HCT116 (cell line): ENCODE data around the gene ODAPH. TPM values are rescaled to one million over a fixed set of nuclear protein-coding genes. Genes with fewer than 3 reads are reported as not detected.

Source experiments
- ATAC-seq: fragments of 200-7000 bp; cut with Tn5 transposase; 2 replicates; pipeline ENCODE4 v1.9.1; 2020; ENCODE audit warnings: mild to moderate bottlenecking, moderate library complexity
- BruUV-seq: library from RNA; stranded (reverse); fragments of 400-500 nt; replicated peaks from 2 replicates; lab custom pipeline; 2021; lab: Mats Ljungman, UMichigan
- CTCF ChIA-PET: fragments of 300-600 bp; sonication (Branson Sonifier 250); formaldehyde crosslinking; loops from one replicate; lab custom pipeline; 2021; ENCODE audit warnings: antibody characterized with exemption; lab: Charles Lee
- POLR2A ChIA-PET: fragments of 300-600, 350-600 bp; sonication (Branson Sonifier 250); formaldehyde crosslinking; loops from one replicate; lab custom pipeline; 2021; ENCODE audit warnings: antibody characterized with exemption; lab: Charles Lee
- RAD21 ChIA-PET, 2 experiments: fragments of 300-600 bp; sonication (Branson Sonifier 250); formaldehyde crosslinking; loops; one replicate each; lab custom pipeline; 2023; ENCODE audit warnings: low total read pairs in 2 of 2; ENCODE audit not compliant: uncharacterized antibody in 2 of 2, unreplicated experiment in 2 of 2, low non-redundant PET in 1 of 2; lab: Charles Lee
- DNase-seq: peaks from one replicate; pipeline ENCODE4 v3.0.0-alpha.2; 2010; ENCODE audit warnings: low read depth, low spot score
- H2AFZ ChIP-seq: fragments of 200-600 bp; shearing (Covaris generic), sonication (generic); 2 replicates; pipeline ENCODE4 v1.6.1; 2017; ENCODE audit warnings: low read depth, mixed run types, mixed read lengths, antibody characterized with exemption, low read length; ENCODE audit not compliant: poor library complexity, severe bottlenecking
- H3K27ac ChIP-seq: 2 replicates; pipeline ENCODE4 v1.5.1; 2012; ENCODE audit warnings: low read depth, low read length
- H3K27me3 ChIP-seq: fragments of 200-600 bp; sonication (generic); 2 replicates; pipeline ENCODE4 v1.6.1; 2016; ENCODE audit warnings: mixed run types, low read length, mixed read lengths; ENCODE audit not compliant: insufficient read depth
- H3K36me3 ChIP-seq, 2 experiments: fragments of 200-500 bp in 1 of 2; fragments of 200-600 bp in 1 of 2; sonication (Bioruptor generic) in 1 of 2; sonication (generic) in 1 of 2; 2 replicates each; pipeline versions ENCODE4 v1.5.1 to v1.6.1; 2014 to 2016; ENCODE audit warnings: low read length in 2 of 2, inconsistent platforms in 1 of 2, mixed read lengths in 1 of 2, mixed run types in 1 of 2; ENCODE audit not compliant: insufficient read depth in 2 of 2, control insufficient read depth in 1 of 2
- H3K4me1 ChIP-seq, 2 experiments: fragments of 200-600 bp in 1 of 2; sonication (generic) in 1 of 2; 2 replicates each; pipeline versions ENCODE4 v1.5.1 to v1.6.1; 2012 to 2017; ENCODE audit warnings: low read length in 2 of 2, inconsistent platforms in 1 of 2, mild to moderate bottlenecking in 1 of 2, mixed read lengths in 1 of 2, mixed run types in 1 of 2, moderate library complexity in 1 of 2; ENCODE audit not compliant: insufficient read depth in 2 of 2, control insufficient read depth in 1 of 2
- H3K4me2 ChIP-seq: fragments of 200-600 bp; sonication (generic); 2 replicates; pipeline ENCODE4 v1.6.1; 2017; ENCODE audit warnings: mixed run types, low read length, mixed read lengths
- H3K4me3 ChIP-seq, 2 experiments: fragments of 200-600 bp in 1 of 2; sonication (generic) in 1 of 2; replicated peaks in 1 of 2; 2 replicates each; pipeline ENCODE4 v1.5.1; 2011 to 2016; ENCODE audit warnings: low read length in 2 of 2, control low read depth in 1 of 2, low read depth in 1 of 2, mild to moderate bottlenecking in 1 of 2, mixed read lengths in 1 of 2, mixed run types in 1 of 2
- H3K79me2 ChIP-seq: fragments of 200-600 bp; sonication (generic); 2 replicates; pipeline ENCODE4 v1.6.1; 2017; ENCODE audit warnings: mild to moderate bottlenecking, mixed run types, low read length, moderate library complexity, mixed read lengths; ENCODE audit not compliant: insufficient read depth
- H3K9ac ChIP-seq: fragments of 200-600 bp; sonication (generic); 2 replicates; pipeline ENCODE4 v1.6.1; 2016; ENCODE audit warnings: low read length, mixed read lengths
- H3K9me2 ChIP-seq: fragments of 200-600 bp; sonication (generic), shearing (Covaris generic); 2 replicates; pipeline ENCODE4 v1.6.1; 2017; ENCODE audit warnings: mixed run types, mild to moderate bottlenecking, moderate library complexity; ENCODE audit not compliant: insufficient read depth
- H3K9me3 ChIP-seq, 2 experiments: fragments of 200-500 bp in 1 of 2; fragments of 200-600 bp in 1 of 2; sonication (Bioruptor generic) in 1 of 2; sonication (generic) in 1 of 2; 2 replicates each; pipeline ENCODE4 v1.6.1; 2014 to 2017; ENCODE audit warnings: low read length in 2 of 2, mixed read lengths in 2 of 2, inconsistent platforms in 1 of 2, low read depth in 1 of 2, mild to moderate bottlenecking in 1 of 2, mixed run types in 1 of 2, moderate library complexity in 1 of 2; ENCODE audit not compliant: control insufficient read depth in 1 of 2, insufficient read depth in 1 of 2
- H4K20me1 ChIP-seq: fragments of 200-600 bp; sonication (generic), shearing (Covaris generic); 2 replicates; pipeline ENCODE4 v1.6.1; 2017; ENCODE audit warnings: mixed run types, mild to moderate bottlenecking, moderate library complexity; ENCODE audit not compliant: insufficient read depth
- CBX3 ChIP-seq: IDR thresholded peaks from 2 replicates; pipeline ENCODE4 v1.6.1; 2012; ENCODE audit warnings: low read depth
- CEBPB ChIP-seq: IDR thresholded peaks from 2 replicates; pipeline ENCODE4 v1.6.1; 2012; ENCODE audit warnings: low read depth
- EGR1 ChIP-seq: IDR thresholded peaks from 2 replicates; pipeline ENCODE4 v1.6.1; 2012; ENCODE audit warnings: low read depth
- ELF1 ChIP-seq: IDR thresholded peaks from 2 replicates; pipeline ENCODE4 v1.6.1; 2012; ENCODE audit warnings: low read depth, borderline replicate concordance
- EZH2phosphoT487 ChIP-seq: fragments of 200-600 bp; IDR thresholded peaks from 2 replicates; pipeline ENCODE4 v1.6.1; 2018; ENCODE audit warnings: antibody characterized with exemption, borderline replicate concordance
- FOSL1 ChIP-seq: IDR thresholded peaks from 2 replicates; pipeline ENCODE4 v1.6.1; 2012; ENCODE audit warnings: low read depth
- POLR2A ChIP-seq: IDR thresholded peaks from 2 replicates; pipeline ENCODE4 v1.7.0; 2011; ENCODE audit warnings: borderline replicate concordance; ENCODE audit not compliant: insufficient read depth, insufficient read length; ENCODE audit errors: extremely low read depth
- POLR2AphosphoS5 ChIP-seq: IDR thresholded peaks from 2 replicates; pipeline ENCODE4 v1.6.1; 2011; ENCODE audit warnings: mild to moderate bottlenecking, low read depth, low read length, moderate library complexity
- SIN3A ChIP-seq: IDR thresholded peaks from 2 replicates; pipeline ENCODE4 v1.6.1; 2012; ENCODE audit warnings: low read depth
- SRF ChIP-seq: IDR thresholded peaks from 2 replicates; pipeline ENCODE4 v1.6.1; 2012; ENCODE audit warnings: low read depth
- TCF7L2 ChIP-seq: IDR thresholded peaks from 2 replicates; pipeline ENCODE4 v1.7.0; 2011; ENCODE audit warnings: borderline replicate concordance, inconsistent platforms; ENCODE audit not compliant: insufficient read depth, insufficient read length; ENCODE audit errors: extremely low read depth
- YY1 ChIP-seq: IDR thresholded peaks from 2 replicates; pipeline ENCODE4 v1.6.1; 2011; ENCODE audit warnings: low read length, low read depth, moderate library complexity, mild to moderate bottlenecking; ENCODE audit not compliant: insufficient replicate concordance; ENCODE audit errors: extremely low read depth
- intact Hi-C: fragments of 100-400 bp; cut with micrococcal nuclease; formaldehyde crosslinking; loops from 2 replicates; pipeline ENCODE4 v1.10.0; 2022
- total RNA-seq: library from RNA; stranded (reverse); gene quantifications from one replicate; pipeline ENCODE4 v1.2.1, GENCODE V29; 2021; ENCODE audit not compliant: unreplicated experiment
- TF ChIP-seq, protein P1 (sequence below): IDR thresholded peaks from 2 replicates; pipeline ENCODE4 v1.6.1; 2012; ENCODE audit warnings: low read depth
- TF ChIP-seq, protein P2 (sequence below): IDR thresholded peaks from 2 replicates; pipeline ENCODE4 v1.6.1; 2011; ENCODE audit warnings: mild to moderate bottlenecking, low read length, moderate library complexity; ENCODE audit not compliant: insufficient replicate concordance; ENCODE audit errors: extremely low read depth
- TF ChIP-seq, protein P3 (sequence below): IDR thresholded peaks from 2 replicates; pipeline ENCODE4 v1.6.1; 2012
- TF ChIP-seq, protein P4 (sequence below): IDR thresholded peaks from 2 replicates; pipeline ENCODE4 v1.6.1; 2012

Gene ODAPH
- total RNA-seq, 1 experiment from 2014 or later: not detected

DNA sequence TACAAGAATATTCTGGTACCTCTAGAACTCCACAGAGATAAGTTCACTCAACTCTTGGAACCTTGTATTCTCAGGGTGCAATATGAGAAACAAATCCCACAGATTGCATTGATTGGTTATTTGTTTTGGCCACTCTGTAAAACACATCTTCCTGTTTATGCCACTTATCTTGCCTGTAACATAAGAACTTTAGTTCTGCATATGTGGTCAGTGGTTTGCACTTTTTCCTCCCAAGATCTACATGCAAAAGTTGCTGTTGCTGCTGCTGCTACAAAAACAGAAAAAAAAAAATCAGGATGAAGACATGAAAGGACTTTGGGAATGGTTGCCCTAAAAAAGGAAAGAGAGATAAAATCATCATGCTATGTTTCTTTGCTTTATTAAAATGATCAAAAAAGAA lies 9.6 kb downstream of the ODAPH start:
- Histone ChIP-seq H3K9me2 (no peaks in the 10 kb centered on the region), H3K9ac (no peak overlapping the region), H3K79me2 (no peaks in the 10 kb centered on the region), H3K4me1 (no peaks in the 10 kb centered on the region), H3K4me2 (no peak overlapping the region), H3K27ac (no peak overlapping the region), H4K20me1 (no peaks in the 10 kb centered on the region), H3K9me3 (no peaks in the 10 kb centered on the region), H3K36me3 (no peaks in the 10 kb centered on the region), H2AFZ (no peak overlapping the region), H3K27me3 (no peaks in the 10 kb centered on the region), H3K4me3 (no peak overlapping the region)
- TF ChIP-seq ELF1 (no peak), SRF (no peak)
- ChIA-PET CTCF (no interaction called here), RAD21 (no interaction called here), POLR2A (no interaction called here)
- intact Hi-C loops: no loop called here
- DNase-seq (no peak), ATAC-seq (no peak)
- no TSS peak for BruUV-seq

DNA sequence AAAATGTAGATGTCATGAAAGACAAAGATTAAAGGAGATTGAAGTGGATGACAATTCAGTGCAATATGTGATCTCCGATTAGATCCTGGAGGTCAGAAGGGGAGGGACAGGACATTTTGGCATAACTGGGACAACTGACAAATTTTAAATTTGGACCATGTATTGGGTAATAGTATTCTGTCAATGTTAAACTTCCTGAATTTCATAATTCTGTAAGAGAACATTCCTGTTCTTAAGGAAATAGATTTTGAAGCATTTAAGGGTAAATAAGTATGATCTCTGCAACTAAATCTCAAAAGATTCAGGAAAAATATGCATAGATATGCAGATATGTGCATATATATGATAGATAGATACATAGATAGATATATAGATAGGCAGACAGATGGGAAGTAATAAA lies 11.0 kb downstream of the ODAPH start:
- Histone ChIP-seq H3K4me3 (no peak overlapping the region), H3K4me2 (no peak overlapping the region), H3K9ac (no peak overlapping the region), H3K79me2 (no peaks in the 10 kb centered on the region), H3K9me2 (no peaks in the 10 kb centered on the region), H2AFZ (no peak overlapping the region), H3K9me3 (no peaks in the 10 kb centered on the region), H3K4me1 (no peaks in the 10 kb centered on the region), H4K20me1 (no peaks in the 10 kb centered on the region), H3K27ac (no peak overlapping the region), H3K27me3 (no peaks in the 10 kb centered on the region), H3K36me3 (no peaks in the 10 kb centered on the region)
- CTCF ChIA-PET: no interaction called here
- no peak for DNase-seq
- RAD21 ChIA-PET: no interaction called here
- BruUV-seq: no TSS peak
- ATAC-seq: no peak
- POLR2A ChIA-PET: no interaction called here
- intact Hi-C loops: no loop called here
- TF ChIP-seq EZH2phosphoT487: no peak
- TF ChIP-seq CBX3: no peak
- no peak for TF ChIP-seq ELF1
- no peak for TF ChIP-seq YY1
- no peak for TF ChIP-seq POLR2AphosphoS5
- TF ChIP-seq, protein P1, sequence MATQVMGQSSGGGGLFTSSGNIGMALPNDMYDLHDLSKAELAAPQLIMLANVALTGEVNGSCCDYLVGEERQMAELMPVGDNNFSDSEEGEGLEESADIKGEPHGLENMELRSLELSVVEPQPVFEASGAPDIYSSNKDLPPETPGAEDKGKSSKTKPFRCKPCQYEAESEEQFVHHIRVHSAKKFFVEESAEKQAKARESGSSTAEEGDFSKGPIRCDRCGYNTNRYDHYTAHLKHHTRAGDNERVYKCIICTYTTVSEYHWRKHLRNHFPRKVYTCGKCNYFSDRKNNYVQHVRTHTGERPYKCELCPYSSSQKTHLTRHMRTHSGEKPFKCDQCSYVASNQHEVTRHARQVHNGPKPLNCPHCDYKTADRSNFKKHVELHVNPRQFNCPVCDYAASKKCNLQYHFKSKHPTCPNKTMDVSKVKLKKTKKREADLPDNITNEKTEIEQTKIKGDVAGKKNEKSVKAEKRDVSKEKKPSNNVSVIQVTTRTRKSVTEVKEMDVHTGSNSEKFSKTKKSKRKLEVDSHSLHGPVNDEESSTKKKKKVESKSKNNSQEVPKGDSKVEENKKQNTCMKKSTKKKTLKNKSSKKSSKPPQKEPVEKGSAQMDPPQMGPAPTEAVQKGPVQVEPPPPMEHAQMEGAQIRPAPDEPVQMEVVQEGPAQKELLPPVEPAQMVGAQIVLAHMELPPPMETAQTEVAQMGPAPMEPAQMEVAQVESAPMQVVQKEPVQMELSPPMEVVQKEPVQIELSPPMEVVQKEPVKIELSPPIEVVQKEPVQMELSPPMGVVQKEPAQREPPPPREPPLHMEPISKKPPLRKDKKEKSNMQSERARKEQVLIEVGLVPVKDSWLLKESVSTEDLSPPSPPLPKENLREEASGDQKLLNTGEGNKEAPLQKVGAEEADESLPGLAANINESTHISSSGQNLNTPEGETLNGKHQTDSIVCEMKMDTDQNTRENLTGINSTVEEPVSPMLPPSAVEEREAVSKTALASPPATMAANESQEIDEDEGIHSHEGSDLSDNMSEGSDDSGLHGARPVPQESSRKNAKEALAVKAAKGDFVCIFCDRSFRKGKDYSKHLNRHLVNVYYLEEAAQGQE: no peak
- no peak for TF ChIP-seq CEBPB
- TF ChIP-seq TCF7L2: no peak
- TF ChIP-seq, protein P2, sequence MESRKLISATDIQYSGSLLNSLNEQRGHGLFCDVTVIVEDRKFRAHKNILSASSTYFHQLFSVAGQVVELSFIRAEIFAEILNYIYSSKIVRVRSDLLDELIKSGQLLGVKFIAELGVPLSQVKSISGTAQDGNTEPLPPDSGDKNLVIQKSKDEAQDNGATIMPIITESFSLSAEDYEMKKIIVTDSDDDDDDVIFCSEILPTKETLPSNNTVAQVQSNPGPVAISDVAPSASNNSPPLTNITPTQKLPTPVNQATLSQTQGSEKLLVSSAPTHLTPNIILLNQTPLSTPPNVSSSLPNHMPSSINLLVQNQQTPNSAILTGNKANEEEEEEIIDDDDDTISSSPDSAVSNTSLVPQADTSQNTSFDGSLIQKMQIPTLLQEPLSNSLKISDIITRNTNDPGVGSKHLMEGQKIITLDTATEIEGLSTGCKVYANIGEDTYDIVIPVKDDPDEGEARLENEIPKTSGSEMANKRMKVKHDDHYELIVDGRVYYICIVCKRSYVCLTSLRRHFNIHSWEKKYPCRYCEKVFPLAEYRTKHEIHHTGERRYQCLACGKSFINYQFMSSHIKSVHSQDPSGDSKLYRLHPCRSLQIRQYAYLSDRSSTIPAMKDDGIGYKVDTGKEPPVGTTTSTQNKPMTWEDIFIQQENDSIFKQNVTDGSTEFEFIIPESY: no peak
- TF ChIP-seq POLR2A: no peak
- no peak for TF ChIP-seq SIN3A
- no peak for TF ChIP-seq FOSL1
- no peak for TF ChIP-seq SRF
- TF ChIP-seq EGR1: no peak
- TF ChIP-seq, protein P3, sequence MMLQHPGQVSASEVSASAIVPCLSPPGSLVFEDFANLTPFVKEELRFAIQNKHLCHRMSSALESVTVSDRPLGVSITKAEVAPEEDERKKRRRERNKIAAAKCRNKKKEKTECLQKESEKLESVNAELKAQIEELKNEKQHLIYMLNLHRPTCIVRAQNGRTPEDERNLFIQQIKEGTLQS: no peak
- TF ChIP-seq, protein P4, sequence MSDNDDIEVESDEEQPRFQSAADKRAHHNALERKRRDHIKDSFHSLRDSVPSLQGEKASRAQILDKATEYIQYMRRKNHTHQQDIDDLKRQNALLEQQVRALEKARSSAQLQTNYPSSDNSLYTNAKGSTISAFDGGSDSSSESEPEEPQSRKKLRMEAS: no peak
